Stimulated activated CD8-positive, alpha-beta memory T cell treated with anti-CD3 and anti-CD28 coated beads, Interleukin-15, amount 100 ng/mL, for 48 hours (primary cell): ENCODE results near the gene MYBPC2.
"Not testable (repeated sequence)": the region's sequence is repeated elsewhere in the genome, so short reads cannot be mapped to it uniquely, and the experiment has no call there.

ENCODE experiments used
- DNase-seq, 2 donors: peaks; one replicate each; pipeline ENCODE4 v3.0.0-alpha.2; 2020; ENCODE audit warnings: low read depth in 2 of 2

MYBPC2 gene

DNA sequence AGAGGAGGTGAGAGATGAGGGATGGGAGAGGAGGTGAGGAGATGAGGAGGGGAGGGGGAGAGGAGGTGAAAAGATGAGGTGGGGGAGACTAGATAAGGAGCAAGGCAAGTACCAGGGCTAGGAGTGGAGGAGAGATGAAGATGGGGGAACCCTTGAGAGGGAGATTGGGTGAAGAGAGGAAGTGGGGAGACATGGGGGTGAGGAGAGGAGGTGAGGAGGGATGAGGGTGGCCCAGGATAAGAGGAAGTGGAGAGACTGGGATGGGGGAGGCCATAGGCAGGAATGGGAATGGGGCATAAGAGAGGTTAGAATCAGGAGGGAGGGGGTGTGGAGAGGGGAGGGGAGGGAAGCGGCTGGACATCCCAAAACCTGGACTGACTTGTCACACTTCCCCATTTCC is 26.9 kb downstream of the MYBPC2 start:
- no peak for DNase-seq

DNA sequence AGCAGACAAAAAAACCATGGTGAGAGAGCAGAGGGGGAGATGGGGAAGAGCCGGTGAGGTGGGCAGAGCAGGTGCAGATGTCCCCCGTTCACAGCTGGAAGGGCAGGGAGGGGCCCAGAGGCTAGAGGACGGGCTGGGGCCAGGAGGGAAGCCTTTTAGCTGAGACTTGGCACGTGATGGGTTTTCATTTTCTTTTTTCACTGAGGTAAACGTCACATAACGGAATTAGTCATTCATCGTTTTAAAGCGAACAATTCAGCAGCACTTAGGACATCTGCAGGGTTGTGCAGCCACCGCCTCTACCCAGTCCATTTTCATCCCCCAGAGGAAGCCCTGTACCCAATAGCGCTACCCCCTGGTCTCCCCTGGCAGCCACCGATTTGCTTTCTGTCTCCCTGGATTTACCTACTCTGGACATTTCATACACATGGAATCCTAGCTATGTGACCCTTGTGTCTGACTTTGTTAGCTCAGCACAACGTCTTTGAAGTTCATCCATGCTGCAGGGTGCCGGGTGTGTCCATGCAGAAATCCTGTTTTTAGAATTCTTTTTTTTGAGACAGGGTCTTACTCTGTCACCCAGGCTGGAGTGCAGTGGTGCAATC is 27.6 kb downstream of the MYBPC2 start:
- DNase-seq: no peak

DNA sequence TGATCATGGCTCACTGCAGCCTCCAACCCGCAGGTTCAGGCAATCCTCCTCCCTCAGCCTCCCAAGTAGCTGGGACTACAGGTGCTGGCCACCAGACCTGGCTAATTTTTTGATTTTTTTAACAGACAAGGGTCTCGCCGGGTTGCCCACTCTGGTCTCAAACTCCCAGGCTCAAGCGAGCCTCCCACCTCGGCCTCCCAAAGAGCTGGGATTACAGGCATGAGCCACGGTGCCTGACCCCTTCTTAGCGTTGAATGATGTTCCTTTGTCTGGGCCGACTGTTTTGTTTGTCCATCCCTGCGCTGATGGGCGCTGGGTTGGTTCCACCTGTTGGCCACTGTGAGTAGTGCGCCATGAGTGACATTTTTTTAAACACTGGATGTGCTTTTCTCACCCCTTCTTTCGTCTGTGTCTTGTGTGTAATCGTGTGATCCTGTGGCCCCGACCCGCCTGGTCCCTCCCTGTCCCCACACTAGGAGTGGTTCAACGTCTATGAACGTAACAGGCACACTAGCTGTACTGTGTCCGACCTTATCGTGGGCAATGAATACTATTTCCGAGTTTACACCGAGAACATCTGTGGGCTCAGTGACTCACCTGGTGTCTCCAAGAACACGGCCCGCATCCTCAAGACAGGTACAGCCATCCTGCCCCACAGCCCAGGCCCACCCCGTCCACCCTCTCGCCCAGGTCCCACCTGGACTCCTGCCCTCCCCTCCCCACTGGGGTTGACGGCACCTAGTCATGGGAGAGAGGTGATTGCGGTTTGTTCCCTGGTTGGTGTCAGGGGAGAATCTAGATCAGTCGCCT is 28.6 kb downstream of the MYBPC2 start:
- peak; percentile 30 to 38 for DNase-seq

DNA sequence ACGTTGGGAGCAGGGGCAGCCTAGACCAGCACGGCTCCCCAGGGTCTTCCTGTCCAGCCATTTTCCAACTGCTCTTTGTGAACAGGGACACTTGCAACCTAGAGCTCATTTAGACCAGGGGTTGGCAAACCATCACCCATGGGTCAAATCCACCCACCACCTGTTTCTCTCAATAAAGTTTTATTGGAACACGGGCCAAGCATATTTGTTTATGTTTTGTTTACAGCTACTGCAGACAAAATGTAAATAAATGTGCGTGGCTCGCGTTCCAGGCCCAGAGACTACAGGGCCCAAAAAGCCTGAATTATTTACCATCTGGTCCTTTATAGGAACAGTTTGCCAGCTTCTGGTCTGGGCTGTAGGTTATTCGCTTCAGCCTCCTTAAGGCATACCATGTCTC is 30.3 kb downstream of the MYBPC2 start:
- no peak for DNase-seq

DNA sequence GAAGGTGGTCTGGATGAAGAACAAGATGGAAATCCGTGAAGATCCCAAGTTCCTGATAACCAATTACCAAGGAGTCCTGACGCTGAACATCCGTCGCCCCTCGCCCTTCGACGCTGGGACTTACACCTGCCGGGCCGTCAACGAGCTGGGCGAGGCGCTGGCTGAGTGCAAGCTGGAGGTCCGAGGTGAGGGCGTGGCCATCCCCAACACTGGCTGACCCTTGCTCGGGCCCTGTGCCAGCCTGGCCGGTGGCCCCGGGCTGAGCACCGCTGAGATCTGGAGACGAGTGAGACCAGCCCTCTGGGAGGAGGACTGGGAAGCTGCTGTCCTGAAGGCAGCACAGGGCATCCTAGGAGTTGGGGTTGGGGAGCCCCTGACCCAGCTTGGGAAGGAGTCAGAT is 31.7 kb downstream of the MYBPC2 start:
- DNase-seq: no peak

DNA sequence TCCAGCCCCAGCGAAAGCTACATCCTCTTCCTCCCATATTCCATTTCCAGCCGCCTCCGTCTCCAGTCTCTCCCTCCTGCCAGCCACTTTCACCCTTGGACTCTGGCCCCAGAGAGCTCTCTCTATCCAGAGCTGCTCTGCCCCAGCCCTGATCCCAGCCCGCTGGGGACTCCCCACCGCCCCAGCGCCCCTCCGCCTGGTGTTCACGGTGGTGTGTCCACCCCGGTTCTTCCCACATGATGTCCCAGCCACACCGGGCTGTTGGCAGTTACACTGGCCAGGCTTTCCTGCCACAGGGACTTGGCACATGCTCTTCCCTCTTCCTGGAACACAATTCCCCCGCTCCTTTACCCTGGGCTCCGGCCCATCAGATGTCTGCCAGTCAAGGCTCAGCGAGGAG is 32.3 kb downstream of the MYBPC2 start:
- no peak for DNase-seq

DNA sequence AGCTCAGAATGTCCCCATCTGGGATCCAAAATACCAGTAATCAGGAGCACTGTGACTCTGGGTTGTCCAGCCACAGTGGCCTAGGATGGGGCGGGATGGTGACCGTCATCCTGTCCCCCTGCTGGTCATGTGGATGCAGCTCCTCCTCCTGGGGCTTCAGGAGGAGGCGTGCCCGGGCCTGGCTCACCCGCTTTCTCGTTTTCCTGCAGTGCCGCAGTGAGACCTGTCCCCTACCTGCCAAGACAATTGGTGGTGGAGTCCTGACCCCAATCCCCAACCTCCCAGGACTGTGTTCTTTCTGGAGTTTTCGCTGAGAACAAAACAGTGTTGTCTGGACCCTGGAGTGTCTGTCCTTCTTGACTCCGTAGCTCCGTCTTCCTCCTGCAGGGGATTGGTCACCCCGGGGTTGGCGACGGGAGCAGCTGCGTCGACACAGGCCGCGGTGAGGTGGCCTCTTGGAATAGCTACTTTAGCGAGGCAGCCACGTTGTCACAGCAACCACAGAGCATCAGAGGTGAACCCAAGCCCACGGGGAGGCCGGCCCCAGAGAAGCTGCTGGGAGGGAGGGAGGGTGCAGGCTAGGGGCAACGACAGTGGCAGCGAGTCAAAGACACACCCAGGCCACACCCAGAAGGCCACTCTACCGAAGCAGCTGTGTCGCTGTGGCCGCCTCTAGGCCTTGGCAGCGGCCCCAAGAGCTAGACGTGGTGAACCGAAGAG is 33.5 kb downstream of the MYBPC2 start:
- DNase-seq: no peak

DNA sequence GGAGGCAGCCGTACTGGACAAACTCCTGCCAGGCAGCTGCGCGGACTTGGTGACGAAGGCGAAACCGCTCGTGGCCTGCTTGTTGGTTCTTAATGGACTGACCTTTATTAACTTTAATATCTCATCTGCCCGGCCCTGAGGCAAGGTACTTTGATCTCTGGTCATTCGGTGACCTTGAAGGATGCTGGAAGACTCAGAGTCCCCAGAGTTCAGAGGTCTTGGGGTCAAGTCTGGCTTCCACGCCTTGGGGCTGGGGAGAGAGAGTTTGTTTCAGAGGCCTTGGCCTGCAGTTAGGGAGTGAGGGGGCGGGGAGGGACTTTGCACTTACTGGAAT is 34.0 kb downstream of the MYBPC2 start:
- DNase-seq: no peak

DNA sequence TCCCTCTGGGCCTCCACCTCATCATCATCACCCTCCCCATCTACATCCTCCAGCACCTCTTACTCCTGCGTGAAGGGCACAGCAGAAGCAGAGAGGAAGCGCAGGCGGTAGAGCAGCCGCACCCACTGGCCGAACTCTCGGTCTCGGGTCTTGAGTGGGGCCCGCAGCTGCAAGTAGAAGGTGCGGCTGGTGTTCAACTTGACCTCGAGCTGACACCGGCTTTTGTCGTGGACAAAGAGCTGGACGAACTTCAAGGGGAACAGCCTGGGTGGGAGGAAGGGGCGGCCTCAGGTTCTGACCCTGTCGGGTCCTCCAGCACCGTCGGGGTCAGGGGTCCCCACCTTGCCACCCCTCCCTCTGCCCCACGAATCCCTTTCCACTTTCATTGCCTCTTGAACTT is 34.9 kb downstream of the MYBPC2 start:
- DNase-seq: no peak

DNA sequence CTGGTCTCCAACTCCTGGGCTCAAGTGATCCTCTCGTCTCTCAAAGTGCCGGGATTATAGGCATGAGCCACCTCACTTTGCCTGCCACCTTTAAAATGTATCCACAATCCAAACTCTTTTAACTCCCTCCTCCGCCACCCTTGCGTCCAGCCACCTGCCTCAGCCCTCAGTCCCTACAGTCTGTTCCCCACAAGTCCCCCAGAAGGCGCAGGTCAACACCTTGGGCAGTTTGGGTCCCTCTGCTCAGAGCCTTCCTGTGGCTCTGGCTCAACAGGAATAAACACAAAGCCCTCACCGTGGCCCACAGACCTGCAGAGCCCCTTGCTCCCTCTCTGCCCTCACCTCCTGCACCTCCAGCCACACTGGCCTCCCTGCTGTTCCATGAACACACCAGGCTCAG is 36.1 kb downstream of the MYBPC2 start:
- DNase-seq: no peak

DNA sequence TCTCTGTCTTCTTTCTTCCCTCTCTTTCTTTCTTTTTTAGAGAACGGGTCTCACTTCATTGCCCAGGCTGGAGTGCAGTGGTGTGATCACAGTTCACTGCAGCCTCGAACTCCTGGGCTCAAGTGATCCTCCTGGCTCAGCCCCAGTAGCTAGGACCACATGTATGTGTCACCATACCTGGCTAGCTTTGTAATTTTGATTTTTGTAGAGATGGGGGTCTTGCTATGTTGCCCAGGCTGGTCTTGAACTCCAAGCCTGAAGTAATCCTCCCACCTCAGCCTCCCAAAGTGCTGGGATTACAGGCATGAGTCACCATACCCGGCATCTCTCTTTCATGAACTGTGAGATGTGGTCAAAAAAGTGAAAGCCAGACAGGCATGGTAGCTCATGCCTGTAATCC is 40.6 kb downstream of the MYBPC2 start:
- not testable (repeated sequence) for DNase-seq

DNA sequence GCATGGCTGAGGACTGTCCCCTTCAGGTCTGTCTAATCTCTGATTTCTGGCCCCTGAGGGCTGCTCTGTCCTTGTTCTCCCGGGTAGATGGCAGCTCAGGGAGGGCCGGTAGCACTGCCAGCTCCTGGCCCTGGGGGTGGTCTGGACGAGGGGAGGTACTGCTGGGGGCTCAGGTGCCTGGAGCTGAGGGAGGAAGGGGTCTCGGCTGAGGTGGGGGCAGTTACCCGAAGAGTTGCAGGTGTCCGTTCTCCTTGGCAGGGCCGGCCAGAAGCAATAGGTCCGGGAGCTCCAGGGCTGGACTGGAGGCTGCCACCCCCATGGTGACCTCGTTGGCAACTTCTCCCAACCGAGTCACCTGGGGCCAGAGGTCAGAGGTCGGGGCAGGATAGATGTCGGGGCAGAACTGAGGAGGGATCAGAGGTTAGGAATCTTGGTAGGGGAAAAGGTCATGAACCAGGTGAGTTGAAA is 42.4 kb downstream of the MYBPC2 start:
- DNase-seq: no peak

DNA sequence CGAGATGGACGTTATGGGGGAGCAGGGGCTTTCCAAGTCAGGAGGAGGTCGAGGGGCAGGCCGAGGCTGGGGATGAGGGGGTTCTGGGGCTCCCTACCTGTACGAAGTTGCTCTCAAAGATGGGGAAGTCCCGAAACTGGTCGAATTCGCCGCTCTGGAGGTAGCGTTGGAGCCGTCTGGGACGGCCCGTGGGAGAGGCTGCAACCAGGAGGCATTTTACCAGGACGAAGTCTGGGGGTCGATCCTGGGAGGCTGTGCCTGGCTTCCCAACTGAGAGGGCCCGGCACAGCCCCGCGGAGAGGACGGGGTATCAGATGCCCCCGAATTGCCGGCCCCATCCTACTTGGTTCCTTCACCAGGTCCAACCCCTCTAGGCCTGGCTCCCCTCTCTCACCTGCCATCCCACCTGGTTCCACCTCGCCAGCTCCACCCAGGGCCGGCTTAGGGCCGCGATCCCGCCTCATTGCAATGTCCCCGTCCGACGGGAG is 43.1 kb downstream of the MYBPC2 start:
- DNase-seq: no peak

DNA sequence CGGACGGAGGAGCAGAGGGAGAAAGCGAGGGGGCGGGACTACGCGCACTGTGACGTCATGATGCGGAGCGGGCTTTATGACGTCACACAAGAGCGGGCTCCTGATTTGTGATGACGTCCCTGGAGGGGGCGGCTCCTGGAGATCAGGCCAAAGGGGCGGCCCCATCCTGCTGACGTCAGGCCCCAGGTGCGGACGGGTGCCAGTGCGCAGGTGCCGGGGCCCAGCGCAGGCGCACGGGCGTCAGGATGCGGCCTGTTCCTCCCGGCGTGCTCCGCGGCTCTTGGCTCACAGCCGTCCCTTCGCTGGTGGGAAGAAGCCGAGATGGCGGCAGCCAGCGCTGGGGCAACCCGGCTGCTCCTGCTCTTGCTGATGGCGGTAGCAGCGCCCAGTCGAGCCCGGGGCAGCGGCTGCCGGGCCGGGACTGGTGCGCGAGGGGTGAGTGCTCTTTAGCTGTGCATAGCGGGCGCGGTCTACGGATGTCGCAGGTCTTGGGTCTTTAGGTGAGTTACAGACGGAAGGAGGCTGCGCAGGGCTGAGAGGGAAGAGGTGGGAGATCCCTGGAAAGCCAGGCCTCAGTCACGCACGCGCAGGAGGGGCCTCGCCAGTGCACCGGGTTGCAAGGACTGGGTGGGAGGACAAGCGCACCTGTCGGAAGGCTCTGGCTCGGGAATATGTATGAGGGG is 43.7 kb downstream of the MYBPC2 start, which contains the start of the genes EMC10 and GARIN5A:
Gene EMC10, plus strand, starts transcription at position 284 of the 683 bp plus-strand sequence. Its CDS starts 38 bp downstream, at position 322.
Gene GARIN5A, minus strand, starts transcription at position 625 of the 683 bp plus-strand sequence. Its CDS starts 460 bp downstream, at position 165.
- peak; percentile 94 to 95 for DNase-seq

DNA sequence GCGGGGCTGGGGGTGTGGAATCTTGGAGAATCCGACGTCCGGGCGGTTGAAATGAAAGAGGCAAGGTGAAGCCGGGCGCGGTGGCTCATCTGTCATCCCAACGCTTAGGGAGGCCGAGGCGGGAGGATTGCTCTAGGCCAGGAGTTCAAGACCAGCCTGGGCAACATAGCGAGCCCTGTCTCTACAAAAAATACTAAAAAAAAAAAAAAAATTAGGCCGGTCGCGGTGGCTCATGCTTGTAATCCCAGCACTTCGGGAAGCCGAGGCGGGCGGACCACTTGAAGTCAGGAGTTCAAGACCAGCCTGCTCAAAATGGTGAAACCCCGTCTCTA is 44.2 kb downstream of the MYBPC2 start:
- no peak for DNase-seq

DNA sequence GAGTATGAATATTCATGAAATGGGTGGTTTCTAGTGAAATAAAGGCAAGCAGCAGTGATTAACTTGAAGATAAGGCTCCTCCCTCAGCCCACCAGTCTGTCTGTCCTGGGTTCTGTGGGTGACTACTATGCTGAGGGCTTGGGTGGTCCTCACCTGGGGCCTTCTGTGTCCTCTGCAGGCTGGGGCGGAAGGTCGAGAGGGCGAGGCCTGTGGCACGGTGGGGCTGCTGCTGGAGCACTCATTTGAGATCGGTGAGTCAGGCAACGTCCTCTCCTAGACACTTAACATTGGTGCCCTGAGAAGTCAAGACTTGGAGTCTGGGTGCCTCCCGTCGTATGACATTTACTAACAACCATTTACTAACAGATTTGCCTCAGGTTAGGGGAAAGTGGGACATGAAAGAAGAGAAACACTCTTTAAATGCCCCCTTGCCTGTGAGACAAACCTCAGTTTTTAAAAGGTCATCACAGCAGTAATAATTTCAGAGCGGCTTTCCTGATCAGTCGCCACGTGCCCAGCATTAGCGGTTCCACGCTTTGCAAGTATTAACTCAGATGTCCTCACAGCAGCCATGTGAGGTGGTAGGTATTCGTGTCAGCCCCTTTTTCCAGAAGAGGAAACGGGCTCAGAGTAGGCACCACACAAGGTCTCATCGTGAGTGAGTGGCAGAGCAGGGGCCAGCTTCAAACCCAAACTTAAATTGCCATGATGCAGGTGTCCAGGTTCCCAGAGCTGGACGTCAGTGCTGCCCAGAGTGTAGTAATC is 45.2 kb downstream of the MYBPC2 start:
- no peak for DNase-seq

DNA sequence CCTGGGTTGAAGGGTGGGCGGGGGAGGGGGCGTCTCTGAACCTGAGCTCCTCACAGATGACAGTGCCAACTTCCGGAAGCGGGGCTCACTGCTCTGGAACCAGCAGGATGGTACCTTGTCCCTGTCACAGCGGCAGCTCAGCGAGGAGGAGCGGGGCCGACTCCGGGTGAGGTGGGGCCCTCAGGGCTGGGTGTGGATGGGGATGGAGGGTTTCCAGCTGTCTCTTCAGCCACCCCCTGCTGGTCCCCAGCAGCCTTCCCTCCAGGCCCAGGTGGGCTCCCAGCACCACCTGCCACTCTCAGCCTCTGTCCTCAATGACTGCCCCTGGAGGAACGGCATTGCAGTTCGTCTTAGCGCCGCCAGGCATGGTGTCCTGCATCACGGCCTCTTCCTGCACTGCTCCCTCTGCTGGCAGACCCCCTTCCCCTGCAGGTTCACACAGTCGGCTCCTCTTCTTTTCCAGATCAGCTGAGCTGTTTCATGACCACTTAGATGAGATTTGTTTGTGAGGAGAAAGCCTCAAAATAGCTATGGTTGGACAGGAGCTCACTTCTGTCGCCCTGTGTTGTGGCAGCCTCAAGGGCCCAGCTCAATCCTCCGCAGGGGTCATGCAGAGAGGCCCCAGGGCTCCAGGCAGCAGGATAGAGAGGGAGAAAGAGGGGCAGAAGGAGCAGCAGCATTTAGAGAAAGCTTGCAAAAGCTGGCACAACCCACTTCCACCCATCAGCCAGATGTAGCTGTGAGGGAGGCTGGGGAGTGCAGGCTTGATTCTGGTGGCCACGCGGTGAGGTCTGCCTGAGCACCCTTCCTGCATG is 46.4 kb downstream of the MYBPC2 start:
- DNase-seq: no peak

DNA sequence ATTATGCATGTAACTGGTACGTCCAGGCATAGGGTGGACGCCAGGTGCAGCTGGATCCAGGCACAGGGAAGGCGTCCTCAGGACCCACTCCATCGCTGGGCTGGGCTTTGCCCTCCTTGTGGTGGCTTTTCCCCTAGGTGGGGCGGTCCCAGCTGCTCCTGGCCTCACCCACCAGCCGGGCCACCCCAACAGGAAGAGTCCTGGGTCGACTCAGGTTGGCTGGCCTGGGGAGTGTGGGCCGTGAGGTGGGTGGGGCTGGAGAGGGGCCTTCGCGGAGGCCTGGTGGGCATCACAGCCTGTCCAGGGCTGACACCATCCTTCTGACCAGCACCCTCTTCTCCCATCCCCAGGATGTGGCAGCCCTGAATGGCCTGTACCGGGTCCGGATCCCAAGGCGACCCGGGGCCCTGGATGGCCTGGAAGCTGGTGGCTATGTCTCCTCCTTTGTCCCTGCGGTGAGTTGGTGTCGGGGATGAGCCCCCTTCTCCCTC is 47.1 kb downstream of the MYBPC2 start:
- no peak for DNase-seq

DNA sequence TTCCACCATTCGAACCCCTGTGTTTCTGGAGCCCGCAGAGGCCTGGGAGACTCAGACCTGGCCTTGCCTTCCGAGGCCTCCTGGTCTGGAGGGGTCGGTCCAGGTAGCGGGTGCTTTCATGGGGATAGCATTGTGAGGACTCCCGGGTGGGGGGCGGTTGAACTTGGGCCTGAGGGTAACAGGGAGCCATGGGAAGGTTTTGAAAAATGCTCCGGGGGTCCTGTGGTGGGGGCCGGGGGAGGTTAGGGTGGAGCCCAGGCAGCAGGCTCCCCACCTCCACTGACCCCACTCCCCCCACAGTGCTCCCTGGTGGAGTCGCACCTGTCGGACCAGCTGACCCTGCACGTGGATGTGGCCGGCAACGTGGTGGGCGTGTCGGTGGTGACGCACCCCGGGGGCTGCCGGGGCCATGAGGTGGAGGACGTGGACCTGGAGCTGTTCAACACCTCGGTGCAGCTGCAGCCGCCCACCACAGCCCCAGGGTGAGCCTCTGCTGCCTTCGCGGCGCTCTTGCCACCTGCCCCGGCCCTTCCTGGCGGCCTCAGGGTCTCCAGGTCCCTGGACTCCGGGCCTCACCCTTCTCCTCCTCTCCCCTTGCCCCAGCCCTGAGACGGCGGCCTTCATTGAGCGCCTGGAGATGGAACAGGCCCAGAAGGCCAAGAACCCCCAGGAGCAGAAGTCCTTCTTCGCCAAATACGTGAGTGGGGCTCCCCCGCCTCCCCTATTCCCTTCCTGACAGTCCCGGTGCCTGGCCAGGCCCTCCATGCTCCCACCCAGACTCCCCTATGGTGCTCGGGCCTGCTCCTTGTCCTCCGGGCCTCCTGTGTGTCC is 47.8 kb downstream of the MYBPC2 start:
- no peak for DNase-seq
